GM23338 (cell line): Measurements from ENCODE around the gene SMTNL2. TPM values are rescaled to one million over a fixed set of nuclear protein-coding genes. Genes with fewer than 3 reads are reported as not detected.

ENCODE experiments used
- ATAC-seq: fragments of 200-7000 bp; cut with Tn5 transposase; 3 replicates; pipeline ENCODE4 v1.9.1; 2020
- DNase-seq: peaks from one replicate; pipeline ENCODE4 v3.0.0-alpha.2; 2015; ENCODE audit warnings: low spot score
- H2AFZ ChIP-seq: fragments of 200-600 bp; sonication (generic); 2 replicates; pipeline ENCODE4 v1.8.0; 2016; ENCODE audit warnings: antibody characterized with exemption, mild to moderate bottlenecking, moderate library complexity
- H3F3A ChIP-seq: fragments of 200-600 bp; sonication (generic); replicated peaks from 2 replicates; pipeline ENCODE4 v1.8.0; 2017; ENCODE audit warnings: antibody characterized with exemption, mixed run types, low read depth
- H3K27ac ChIP-seq: fragments of 200-600 bp; sonication (generic); 2 replicates; pipeline ENCODE4 v1.6.1; 2016; ENCODE audit warnings: low read depth
- H3K27me3 ChIP-seq: fragments of 200-600 bp; sonication (generic); 2 replicates; pipeline ENCODE4 v1.8.0; 2016; ENCODE audit warnings: mild to moderate bottlenecking, mixed run types, moderate library complexity; ENCODE audit not compliant: insufficient read depth
- H3K36me3 ChIP-seq: fragments of 200-600 bp; sonication (generic); 2 replicates; pipeline ENCODE4 v1.8.0; 2016; ENCODE audit warnings: mild to moderate bottlenecking; ENCODE audit not compliant: insufficient read depth
- H3K4me1 ChIP-seq: fragments of 200-600 bp; sonication (generic); 2 replicates; pipeline ENCODE4 v1.8.0; 2016; ENCODE audit warnings: mild to moderate bottlenecking, moderate library complexity; ENCODE audit not compliant: insufficient read depth
- H3K4me2 ChIP-seq: fragments of 200-600 bp; sonication (generic); 2 replicates; pipeline ENCODE4 v1.7.1; 2017; ENCODE audit warnings: mixed run types
- H3K4me3 ChIP-seq: fragments of 200-600 bp; sonication (generic); 2 replicates; pipeline ENCODE4 v1.6.1; 2016; ENCODE audit warnings: mixed run types
- H3K79me2 ChIP-seq: fragments of 200-600 bp; sonication (generic); replicated peaks from 2 replicates; pipeline ENCODE4 v1.8.0; 2017; ENCODE audit warnings: mild to moderate bottlenecking; ENCODE audit not compliant: insufficient read depth
- H3K9me2 ChIP-seq: fragments of 200-600 bp; sonication (generic); 2 replicates; pipeline ENCODE4 v1.8.0; 2017; ENCODE audit not compliant: insufficient read depth
- H4K20me1 ChIP-seq: fragments of 200-600 bp; sonication (generic); replicated peaks from 2 replicates; pipeline ENCODE4 v1.8.0; 2017; ENCODE audit warnings: mild to moderate bottlenecking; ENCODE audit not compliant: insufficient read depth
- H3K27ac Mint-ChIP-seq: 2 replicates; pipeline ENCODE4 v1.8.0; 2020; ENCODE audit warnings: inconsistent platforms, mild to moderate bottlenecking, moderate library complexity, mixed read lengths
- H3K27me3 Mint-ChIP-seq: 3 replicates; pipeline ENCODE4 v1.8.0; 2022; ENCODE audit warnings: low read depth, mild to moderate bottlenecking, moderate library complexity, mixed read lengths, inconsistent platforms; ENCODE audit not compliant: insufficient read depth, poor library complexity
- H3K36me3 Mint-ChIP-seq: 3 replicates; pipeline ENCODE4 v1.8.0; 2021; ENCODE audit warnings: low read depth, mild to moderate bottlenecking, inconsistent platforms, moderate library complexity, mixed read lengths
- H3K4me1 Mint-ChIP-seq: 3 replicates; pipeline ENCODE4 v1.8.0; 2020; ENCODE audit warnings: mild to moderate bottlenecking, inconsistent platforms, mixed read lengths
- H3K4me3 Mint-ChIP-seq: 3 replicates; pipeline ENCODE4 v1.8.0; 2021; ENCODE audit warnings: moderate library complexity, mild to moderate bottlenecking, inconsistent platforms, mixed read lengths
- H3K9me3 Mint-ChIP-seq: 3 replicates; pipeline ENCODE4 v1.8.0; 2020; ENCODE audit warnings: moderate library complexity, mild to moderate bottlenecking, inconsistent platforms, mixed read lengths
- CREB1 ChIP-seq: fragments of 250-450 bp; sonication (Bioruptor Pico); IDR thresholded peaks from 2 replicates; pipeline ENCODE4 v1.5.0; 2020; ENCODE audit warnings: low read depth, mild to moderate bottlenecking, moderate library complexity
- NANOG ChIP-seq: IDR thresholded peaks from 2 replicates; pipeline ENCODE4 v1.6.1; 2016; ENCODE audit warnings: antibody characterized with exemption, borderline replicate concordance
- ZNF114 ChIP-seq: fragments of 250-450 bp; sonication (Bioruptor Pico); IDR thresholded peaks from 2 replicates; pipeline ENCODE4 v1.5.0; 2020; ENCODE audit warnings: mild to moderate bottlenecking, moderate library complexity
- polyA plus RNA-seq: library from polyadenylated mRNA; unstranded; fragments of >200 nt; fragmentation: Nextera tagmentation; extraction: Ambion mirVana; gene quantifications from 2 replicates; pipeline ENCODE4 v1.2.1, GENCODE V29; 2016
- total RNA-seq: library from RNA; depleted of rRNA; stranded (reverse); fragments of >200 nt; shearing (Covaris generic); gene quantifications from 2 replicates; pipeline ENCODE4 v1.2.3, GENCODE V29; 2014
- TF ChIP-seq, protein P1 (sequence below), 2 experiments: fragments of 200-600 bp in 1 of 2; sonication (generic) in 1 of 2; conservative IDR thresholded peaks; 2 replicates each; pipeline versions ENCODE4 v1.5.1 to v1.6.1; 2016 to 2017; ENCODE audit warnings: antibody characterized with exemption in 2 of 2, low read depth in 2 of 2, mild to moderate bottlenecking in 2 of 2, moderate library complexity in 1 of 2
- TF ChIP-seq, protein P2 (sequence below): IDR thresholded peaks from one replicate; pipeline ENCODE4 v1.6.1; 2018; ENCODE audit warnings: antibody characterized with exemption; ENCODE audit not compliant: unreplicated experiment
- TF ChIP-seq, protein P3 (sequence below): fragments of 250-450 bp; sonication (Bioruptor Pico); IDR thresholded peaks from 2 replicates; pipeline ENCODE4 v1.5.0; 2020; ENCODE audit warnings: mild to moderate bottlenecking, moderate library complexity

SMTNL2 gene
- total and polyA plus RNA-seq, 2 experiments from 2014 or later: 1.3 to 4.3 TPM

DNA sequence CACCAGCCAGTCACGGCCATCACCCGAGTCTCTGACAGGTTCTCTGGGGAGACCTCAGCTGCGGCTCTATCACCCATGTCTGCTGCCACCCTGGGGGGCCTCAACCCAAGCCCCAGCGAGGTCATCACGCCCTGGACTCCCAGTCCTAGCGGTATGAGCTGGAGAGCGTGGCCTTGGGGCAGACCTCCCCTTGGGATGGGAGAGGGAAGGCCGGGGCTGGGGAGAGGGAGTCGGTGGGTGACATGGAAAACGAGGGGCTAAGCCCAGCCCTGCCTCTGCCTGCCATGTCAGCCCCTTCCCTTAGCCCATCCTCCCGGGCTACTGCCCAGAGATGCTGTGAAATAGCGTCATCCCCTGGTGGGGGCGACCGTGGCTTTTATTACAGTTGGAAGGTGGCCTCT lies 8.7 kb downstream of the SMTNL2 start:
- peaks cover 19% of the 10 kb centered on the region for H3K4me1 Mint-ChIP-seq
- Histone ChIP-seq H2AFZ (no peak overlapping the region), H3K4me2 (no peak overlapping the region), H3K36me3 (no peaks in the 10 kb centered on the region), H3K27ac (no peak overlapping the region), H3K4me3 (no peak overlapping the region), H3K79me2 (no peaks in the 10 kb centered on the region), H3F3A (no peaks in the 10 kb centered on the region), H4K20me1 (no peaks in the 10 kb centered on the region), H3K27me3 (no peaks in the 10 kb centered on the region), H3K9me2 (no peaks in the 10 kb centered on the region), H3K4me1 (peaks cover 5% of the 10 kb centered on the region; the same call in 1 of the 2 replicates)
- DNase-seq (no peak), ATAC-seq (no peak)
- no peaks in the 10 kb centered on the region for H3K36me3 Mint-ChIP-seq
- no peak for TF ChIP-seq CREB1 (CRISPR knock-in tag)
- TF ChIP-seq, protein P1, sequence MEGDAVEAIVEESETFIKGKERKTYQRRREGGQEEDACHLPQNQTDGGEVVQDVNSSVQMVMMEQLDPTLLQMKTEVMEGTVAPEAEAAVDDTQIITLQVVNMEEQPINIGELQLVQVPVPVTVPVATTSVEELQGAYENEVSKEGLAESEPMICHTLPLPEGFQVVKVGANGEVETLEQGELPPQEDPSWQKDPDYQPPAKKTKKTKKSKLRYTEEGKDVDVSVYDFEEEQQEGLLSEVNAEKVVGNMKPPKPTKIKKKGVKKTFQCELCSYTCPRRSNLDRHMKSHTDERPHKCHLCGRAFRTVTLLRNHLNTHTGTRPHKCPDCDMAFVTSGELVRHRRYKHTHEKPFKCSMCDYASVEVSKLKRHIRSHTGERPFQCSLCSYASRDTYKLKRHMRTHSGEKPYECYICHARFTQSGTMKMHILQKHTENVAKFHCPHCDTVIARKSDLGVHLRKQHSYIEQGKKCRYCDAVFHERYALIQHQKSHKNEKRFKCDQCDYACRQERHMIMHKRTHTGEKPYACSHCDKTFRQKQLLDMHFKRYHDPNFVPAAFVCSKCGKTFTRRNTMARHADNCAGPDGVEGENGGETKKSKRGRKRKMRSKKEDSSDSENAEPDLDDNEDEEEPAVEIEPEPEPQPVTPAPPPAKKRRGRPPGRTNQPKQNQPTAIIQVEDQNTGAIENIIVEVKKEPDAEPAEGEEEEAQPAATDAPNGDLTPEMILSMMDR (conservative IDR thresholded peaks at IDR 0.05; ENCODE audit: low read depth in 2 of 2): peak in 1 of 2 experiments; percentile 14; a peak in 1 of 4 replicates
- no peaks in the 10 kb centered on the region for H3K9me3 Mint-ChIP-seq
- peaks cover 16% of the 10 kb centered on the region for H3K27me3 Mint-ChIP-seq
- no peak overlapping the region for H3K4me3 Mint-ChIP-seq
- no peak overlapping the region for H3K27ac Mint-ChIP-seq

DNA sequence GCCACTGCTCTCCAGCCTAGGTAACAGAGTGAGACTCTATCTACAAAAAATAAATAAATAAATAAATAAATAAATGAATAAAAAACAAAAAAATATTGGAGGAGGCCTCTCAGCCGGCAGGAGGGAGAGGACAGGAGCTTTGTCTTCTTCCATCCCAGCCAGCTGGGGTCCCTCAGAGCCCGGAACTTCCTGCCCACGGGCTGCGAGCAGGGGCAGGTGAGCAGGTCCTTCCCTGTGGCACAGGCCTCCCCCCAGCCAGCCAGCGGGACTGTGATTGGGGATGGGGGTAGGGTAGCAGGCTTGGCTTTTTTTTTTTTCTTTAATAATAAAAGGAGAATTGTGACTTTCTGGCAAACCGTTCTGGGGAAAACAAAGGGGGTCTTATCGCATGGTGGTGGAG lies 10.1 kb downstream of the SMTNL2 start:
- H3K27me3 ChIP-seq: no peaks in the 10 kb centered on the region
- no peaks in the 10 kb centered on the region for H3K79me2 ChIP-seq
- H3K4me1 ChIP-seq: peaks cover 12% of the 10 kb centered on the region
- Mint-ChIP-seq H3K27me3 (peaks cover 18% of the 10 kb centered on the region), H3K36me3 (no peaks in the 10 kb centered on the region), H3K9me3 (no peaks in the 10 kb centered on the region), H3K4me1 (peaks cover 24% of the 10 kb centered on the region), H3K4me3 (no peak overlapping the region), H3K27ac (peak overlapping the region; percentile 77; the same call in 1 of the 2 replicates)
- TF ChIP-seq, protein P2, sequence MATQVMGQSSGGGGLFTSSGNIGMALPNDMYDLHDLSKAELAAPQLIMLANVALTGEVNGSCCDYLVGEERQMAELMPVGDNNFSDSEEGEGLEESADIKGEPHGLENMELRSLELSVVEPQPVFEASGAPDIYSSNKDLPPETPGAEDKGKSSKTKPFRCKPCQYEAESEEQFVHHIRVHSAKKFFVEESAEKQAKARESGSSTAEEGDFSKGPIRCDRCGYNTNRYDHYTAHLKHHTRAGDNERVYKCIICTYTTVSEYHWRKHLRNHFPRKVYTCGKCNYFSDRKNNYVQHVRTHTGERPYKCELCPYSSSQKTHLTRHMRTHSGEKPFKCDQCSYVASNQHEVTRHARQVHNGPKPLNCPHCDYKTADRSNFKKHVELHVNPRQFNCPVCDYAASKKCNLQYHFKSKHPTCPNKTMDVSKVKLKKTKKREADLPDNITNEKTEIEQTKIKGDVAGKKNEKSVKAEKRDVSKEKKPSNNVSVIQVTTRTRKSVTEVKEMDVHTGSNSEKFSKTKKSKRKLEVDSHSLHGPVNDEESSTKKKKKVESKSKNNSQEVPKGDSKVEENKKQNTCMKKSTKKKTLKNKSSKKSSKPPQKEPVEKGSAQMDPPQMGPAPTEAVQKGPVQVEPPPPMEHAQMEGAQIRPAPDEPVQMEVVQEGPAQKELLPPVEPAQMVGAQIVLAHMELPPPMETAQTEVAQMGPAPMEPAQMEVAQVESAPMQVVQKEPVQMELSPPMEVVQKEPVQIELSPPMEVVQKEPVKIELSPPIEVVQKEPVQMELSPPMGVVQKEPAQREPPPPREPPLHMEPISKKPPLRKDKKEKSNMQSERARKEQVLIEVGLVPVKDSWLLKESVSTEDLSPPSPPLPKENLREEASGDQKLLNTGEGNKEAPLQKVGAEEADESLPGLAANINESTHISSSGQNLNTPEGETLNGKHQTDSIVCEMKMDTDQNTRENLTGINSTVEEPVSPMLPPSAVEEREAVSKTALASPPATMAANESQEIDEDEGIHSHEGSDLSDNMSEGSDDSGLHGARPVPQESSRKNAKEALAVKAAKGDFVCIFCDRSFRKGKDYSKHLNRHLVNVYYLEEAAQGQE: no peak
- TF ChIP-seq NANOG: no peak
- TF ChIP-seq, protein P3, sequence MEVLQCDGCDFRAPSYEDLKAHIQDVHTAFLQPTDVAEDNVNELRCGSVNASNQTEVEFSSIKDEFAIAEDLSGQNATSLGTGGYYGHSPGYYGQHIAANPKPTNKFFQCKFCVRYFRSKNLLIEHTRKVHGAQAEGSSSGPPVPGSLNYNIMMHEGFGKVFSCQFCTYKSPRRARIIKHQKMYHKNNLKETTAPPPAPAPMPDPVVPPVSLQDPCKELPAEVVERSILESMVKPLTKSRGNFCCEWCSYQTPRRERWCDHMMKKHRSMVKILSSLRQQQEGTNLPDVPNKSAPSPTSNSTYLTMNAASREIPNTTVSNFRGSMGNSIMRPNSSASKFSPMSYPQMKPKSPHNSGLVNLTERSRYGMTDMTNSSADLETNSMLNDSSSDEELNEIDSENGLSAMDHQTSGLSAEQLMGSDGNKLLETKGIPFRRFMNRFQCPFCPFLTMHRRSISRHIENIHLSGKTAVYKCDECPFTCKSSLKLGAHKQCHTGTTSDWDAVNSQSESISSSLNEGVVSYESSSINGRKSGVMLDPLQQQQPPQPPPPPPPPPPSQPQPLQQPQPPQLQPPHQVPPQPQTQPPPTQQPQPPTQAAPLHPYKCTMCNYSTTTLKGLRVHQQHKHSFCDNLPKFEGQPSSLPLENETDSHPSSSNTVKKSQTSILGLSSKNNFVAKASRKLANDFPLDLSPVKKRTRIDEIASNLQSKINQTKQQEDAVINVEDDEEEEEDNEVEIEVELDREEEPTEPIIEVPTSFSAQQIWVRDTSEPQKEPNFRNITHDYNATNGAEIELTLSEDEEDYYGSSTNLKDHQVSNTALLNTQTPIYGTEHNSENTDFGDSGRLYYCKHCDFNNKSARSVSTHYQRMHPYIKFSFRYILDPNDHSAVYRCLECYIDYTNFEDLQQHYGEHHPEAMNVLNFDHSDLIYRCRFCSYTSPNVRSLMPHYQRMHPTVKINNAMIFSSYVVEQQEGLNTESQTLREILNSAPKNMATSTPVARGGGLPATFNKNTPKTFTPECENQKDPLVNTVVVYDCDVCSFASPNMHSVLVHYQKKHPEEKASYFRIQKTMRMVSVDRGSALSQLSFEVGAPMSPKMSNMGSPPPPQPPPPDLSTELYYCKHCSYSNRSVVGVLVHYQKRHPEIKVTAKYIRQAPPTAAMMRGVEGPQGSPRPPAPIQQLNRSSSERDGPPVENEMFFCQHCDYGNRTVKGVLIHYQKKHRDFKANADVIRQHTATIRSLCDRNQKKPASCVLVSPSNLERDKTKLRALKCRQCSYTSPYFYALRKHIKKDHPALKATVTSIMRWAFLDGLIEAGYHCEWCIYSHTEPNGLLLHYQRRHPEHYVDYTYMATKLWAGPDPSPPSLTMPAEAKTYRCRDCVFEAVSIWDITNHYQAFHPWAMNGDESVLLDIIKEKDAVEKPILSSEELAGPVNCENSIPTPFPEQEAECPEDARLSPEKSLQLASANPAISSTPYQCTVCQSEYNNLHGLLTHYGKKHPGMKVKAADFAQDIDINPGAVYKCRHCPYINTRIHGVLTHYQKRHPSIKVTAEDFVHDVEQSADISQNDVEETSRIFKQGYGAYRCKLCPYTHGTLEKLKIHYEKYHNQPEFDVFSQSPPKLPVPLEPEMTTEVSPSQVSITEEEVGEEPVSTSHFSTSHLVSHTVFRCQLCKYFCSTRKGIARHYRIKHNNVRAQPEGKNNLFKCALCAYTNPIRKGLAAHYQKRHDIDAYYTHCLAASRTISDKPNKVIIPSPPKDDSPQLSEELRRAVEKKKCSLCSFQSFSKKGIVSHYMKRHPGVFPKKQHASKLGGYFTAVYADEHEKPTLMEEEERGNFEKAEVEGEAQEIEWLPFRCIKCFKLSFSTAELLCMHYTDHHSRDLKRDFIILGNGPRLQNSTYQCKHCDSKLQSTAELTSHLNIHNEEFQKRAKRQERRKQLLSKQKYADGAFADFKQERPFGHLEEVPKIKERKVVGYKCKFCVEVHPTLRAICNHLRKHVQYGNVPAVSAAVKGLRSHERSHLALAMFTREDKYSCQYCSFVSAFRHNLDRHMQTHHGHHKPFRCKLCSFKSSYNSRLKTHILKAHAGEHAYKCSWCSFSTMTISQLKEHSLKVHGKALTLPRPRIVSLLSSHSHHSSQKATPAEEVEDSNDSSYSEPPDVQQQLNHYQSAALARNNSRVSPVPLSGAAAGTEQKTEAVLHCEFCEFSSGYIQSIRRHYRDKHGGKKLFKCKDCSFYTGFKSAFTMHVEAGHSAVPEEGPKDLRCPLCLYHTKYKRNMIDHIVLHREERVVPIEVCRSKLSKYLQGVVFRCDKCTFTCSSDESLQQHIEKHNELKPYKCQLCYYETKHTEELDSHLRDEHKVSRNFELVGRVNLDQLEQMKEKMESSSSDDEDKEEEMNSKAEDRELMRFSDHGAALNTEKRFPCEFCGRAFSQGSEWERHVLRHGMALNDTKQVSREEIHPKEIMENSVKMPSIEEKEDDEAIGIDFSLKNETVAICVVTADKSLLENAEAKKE (CRISPR knock-in tag): no peak
- no peak for TF ChIP-seq ZNF114 (CRISPR knock-in tag)
- ATAC-seq (no peak), DNase-seq (no peak)
- H3K4me2 ChIP-seq: no peak overlapping the region
- no peaks in the 10 kb centered on the region for H4K20me1 ChIP-seq
- H3K27ac ChIP-seq: no peak overlapping the region
- H2AFZ ChIP-seq: peak overlapping the region; percentile 91; the same call in 1 of the 2 replicates
- no peaks in the 10 kb centered on the region for H3K36me3 ChIP-seq
- no peak overlapping the region for H3K4me3 ChIP-seq
- H3K9me2 ChIP-seq: no peaks in the 10 kb centered on the region
- 0 out of 2 replicates have a peak, but pooled peaks cover under 1% of the 10 kb centered on the region for H3F3A ChIP-seq
